Measurements from ENCODE around the gene CLEC2L. TPM values are rescaled to one million over a fixed set of nuclear protein-coding genes. Genes with fewer than 3 reads are reported as not detected.

CLEC2L gene
- polyA plus RNA-seq (2014; cell fraction: cytosol; rRNA removed) = not detected in 2 replicates
- not detected in 2 replicates for polyA plus RNA-seq (2014; cell fraction: nucleus; rRNA removed)

GRCh38 chr7:139523199-139523941 is at the start of gene CLEC2L:
Gene CLEC2L (plus strand): TSS chr7:139523685. CDS start chr7:139523928, 243 bp downstream.
- DNase-seq (ENCODE audit: low spot score) = no peak

GRCh38 chr7:139476139-139476538 is 47.3 kb upstream of the CLEC2L start:
- no peak for DNase-seq (ENCODE audit: low spot score)

- DNase-seq (ENCODE audit: low spot score) = no peak
These were observed 46.6 kb upstream of the CLEC2L start for GRCh38 chr7:139476891-139477290.

GRCh38 chr7:139479620-139480019 is 43.9 kb upstream of the CLEC2L start:
- no peak for DNase-seq (ENCODE audit: low spot score)

- DNase-seq (ENCODE audit: low spot score) = no peak
These were observed 42.1 kb upstream of the CLEC2L start for GRCh38 chr7:139481364-139481763.

GRCh38 chr7:139482122-139482521 is 41.4 kb upstream of the CLEC2L start:
- no peak for DNase-seq (ENCODE audit: low spot score)

- peak; percentile 54 for DNase-seq (ENCODE audit: low spot score)
These were observed 40.6 kb upstream of the CLEC2L start for GRCh38 chr7:139482662-139483466.

GRCh38 chr7:139487366-139488080 is 36.0 kb upstream of the CLEC2L start:
- DNase-seq (ENCODE audit: low spot score) = no peak

- peak; percentile 63 for DNase-seq (ENCODE audit: low spot score)
These were observed 34.7 kb upstream of the CLEC2L start for GRCh38 chr7:139488810-139489209.

GRCh38 chr7:139490130-139490529 is 33.4 kb upstream of the CLEC2L start:
- no peak for DNase-seq (ENCODE audit: low spot score)

- no peak for DNase-seq (ENCODE audit: low spot score)
These were observed 31.2 kb upstream of the CLEC2L start for GRCh38 chr7:139492293-139492692.

- no peak for DNase-seq (ENCODE audit: low spot score)
These were observed 28.5 kb upstream of the CLEC2L start for GRCh38 chr7:139494835-139495579.

- DNase-seq (ENCODE audit: low spot score) = no peak
These were observed 27.8 kb upstream of the CLEC2L start for GRCh38 chr7:139495580-139496125.

- DNase-seq (ENCODE audit: low spot score) = no peak
These were observed 27.0 kb upstream of the CLEC2L start for GRCh38 chr7:139496528-139496927.

- DNase-seq (ENCODE audit: low spot score) = no peak
These were observed 22.7 kb upstream of the CLEC2L start for GRCh38 chr7:139500770-139501138.

- no peak for DNase-seq (ENCODE audit: low spot score)
These were observed 21.3 kb upstream of the CLEC2L start for GRCh38 chr7:139502226-139502625.

GRCh38 chr7:139505563-139505962 is 17.9 kb upstream of the CLEC2L start:
- no peak for DNase-seq (ENCODE audit: low spot score)

- DNase-seq (ENCODE audit: low spot score) = no peak
These were observed 13.9 kb upstream of the CLEC2L start for GRCh38 chr7:139509535-139509934.

GRCh38 chr7:139511315-139511714 is 12.2 kb upstream of the CLEC2L start:
- no peak for DNase-seq (ENCODE audit: low spot score)

- no peak for DNase-seq (ENCODE audit: low spot score)
These were observed 8.2 kb upstream of the CLEC2L start for GRCh38 chr7:139515266-139515665.

- no peak for DNase-seq (ENCODE audit: low spot score)
These were observed 2.0 kb upstream of the CLEC2L start for GRCh38 chr7:139521439-139521838.

Measured in SK-N-DZ (cell line).